ENCODE measurements around the gene RHBDL3. TPM values are rescaled to one million over a fixed set of nuclear protein-coding genes. Genes with fewer than 3 reads are reported as not detected.

Gene RHBDL3
- total RNA-seq, 1 donor: 0.09 TPM

- DNase-seq (ENCODE audit: low read depth): no peak
- no peak overlapping the region for H3K4me3 ChIP-seq (ENCODE audit: low read depth, low read length)
- no peak for TF ChIP-seq CTCF (IDR thresholded peaks at IDR 0.05; ENCODE audit: insufficient read depth, low read length)
Observed at GRCh38 chr17:32279891-32280716, 14.5 kb downstream of the RHBDL3 start.

- no peak overlapping the region for H3K4me3 ChIP-seq (ENCODE audit: low read depth, low read length)
- no peak for TF ChIP-seq CTCF (IDR thresholded peaks at IDR 0.05; ENCODE audit: insufficient read depth, low read length)
- DNase-seq (ENCODE audit: low read depth): no peak
Observed at GRCh38 chr17:32281011-32281451, 15.4 kb downstream of the RHBDL3 start.

- peak; percentile 56 for DNase-seq (ENCODE audit: low read depth)
- H3K4me3 ChIP-seq (ENCODE audit: low read depth, low read length): no peak overlapping the region
- TF ChIP-seq CTCF (IDR thresholded peaks at IDR 0.05; ENCODE audit: insufficient read depth, low read length): no peak
Observed at GRCh38 chr17:32283745-32284201, 18.1 kb downstream of the RHBDL3 start.

- no peak for DNase-seq (ENCODE audit: low read depth)
- no peak for TF ChIP-seq CTCF (IDR thresholded peaks at IDR 0.05; ENCODE audit: insufficient read depth, low read length)
- H3K4me3 ChIP-seq (ENCODE audit: low read depth, low read length): no peak overlapping the region
Observed at GRCh38 chr17:32285306-32285705, 19.7 kb downstream of the RHBDL3 start.

- DNase-seq (ENCODE audit: low read depth): no peak
Observed at GRCh38 chr17:32285746-32286517, 20.3 kb downstream of the RHBDL3 start.

GRCh38 chr17:32286518-32286900 is 20.9 kb downstream of the RHBDL3 start:
- DNase-seq (ENCODE audit: low read depth): no peak
- TF ChIP-seq CTCF (IDR thresholded peaks at IDR 0.05; ENCODE audit: insufficient read depth, low read length): no peak
- no peak overlapping the region for H3K4me3 ChIP-seq (ENCODE audit: low read depth, low read length)

More at GRCh38 chr17:32285746-32286517, 20.3 kb downstream of the RHBDL3 start:
- TF ChIP-seq CTCF (IDR thresholded peaks at IDR 0.05; ENCODE audit: insufficient read depth, low read length): no peak
- H3K4me3 ChIP-seq (ENCODE audit: low read depth, low read length): no peak overlapping the region
